ENCODE data around the gene CACNA1D.

GRCh38 chr3:53650424-53650823 lies 156.0 kb downstream of the CACNA1D start:
- TF ChIP-seq, protein P1, sequence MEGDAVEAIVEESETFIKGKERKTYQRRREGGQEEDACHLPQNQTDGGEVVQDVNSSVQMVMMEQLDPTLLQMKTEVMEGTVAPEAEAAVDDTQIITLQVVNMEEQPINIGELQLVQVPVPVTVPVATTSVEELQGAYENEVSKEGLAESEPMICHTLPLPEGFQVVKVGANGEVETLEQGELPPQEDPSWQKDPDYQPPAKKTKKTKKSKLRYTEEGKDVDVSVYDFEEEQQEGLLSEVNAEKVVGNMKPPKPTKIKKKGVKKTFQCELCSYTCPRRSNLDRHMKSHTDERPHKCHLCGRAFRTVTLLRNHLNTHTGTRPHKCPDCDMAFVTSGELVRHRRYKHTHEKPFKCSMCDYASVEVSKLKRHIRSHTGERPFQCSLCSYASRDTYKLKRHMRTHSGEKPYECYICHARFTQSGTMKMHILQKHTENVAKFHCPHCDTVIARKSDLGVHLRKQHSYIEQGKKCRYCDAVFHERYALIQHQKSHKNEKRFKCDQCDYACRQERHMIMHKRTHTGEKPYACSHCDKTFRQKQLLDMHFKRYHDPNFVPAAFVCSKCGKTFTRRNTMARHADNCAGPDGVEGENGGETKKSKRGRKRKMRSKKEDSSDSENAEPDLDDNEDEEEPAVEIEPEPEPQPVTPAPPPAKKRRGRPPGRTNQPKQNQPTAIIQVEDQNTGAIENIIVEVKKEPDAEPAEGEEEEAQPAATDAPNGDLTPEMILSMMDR (IDR thresholded peaks at IDR 0.05) = no peak
- no peak for TF ChIP-seq EP300 (IDR thresholded peaks at IDR 0.05)
